K562 (cell line): Measurements from ENCODE around the gene ZNF577.

Experiments used
- BRCA1 ChIP-seq, 2 experiments: fragments of 450-650 bp in 1 of 2; sonication (generic) in 1 of 2; formaldehyde crosslinking in 1 of 2; IDR thresholded peaks; 2 replicates each; pipeline versions ENCODE4 v1.5.0 to v1.6.1; 2017 to 2020; ENCODE audit warnings: mild to moderate bottlenecking in 1 of 2, missing genetic modification reagents in 1 of 2
- ETV1 ChIP-seq: fragments of 450-650 bp; conservative IDR thresholded peaks from 2 replicates; pipeline ENCODE4 v1.6.1; 2016; ENCODE audit warnings: missing genetic modification characterization, control low read depth, low read depth, missing compliant biosample characterization
- KLF1 ChIP-seq: fragments of 450-650 bp; IDR thresholded peaks from 2 replicates; pipeline ENCODE4 v1.6.1; 2016; ENCODE audit warnings: missing genetic modification characterization, missing compliant biosample characterization
- NR1H2 ChIP-seq: sonication (generic); formaldehyde crosslinking; IDR thresholded peaks from 2 replicates; pipeline ENCODE4 v1.4.0; 2020; ENCODE audit warnings: mild to moderate bottlenecking, missing genetic modification reagents
- RBM22 ChIP-seq: fragments of 200-400 bp; formaldehyde crosslinking; IDR thresholded peaks from 2 replicates; pipeline ENCODE4 v1.6.1; 2018; ENCODE audit warnings: low read length, low read depth; ENCODE audit not compliant: poor library complexity, severe bottlenecking
- RCOR1 ChIP-seq, 2 experiments: IDR thresholded peaks; 2 replicates each; pipeline ENCODE4 v1.6.1; 2012; ENCODE audit warnings: low read depth in 2 of 2, low read length in 2 of 2, borderline replicate concordance in 1 of 2, improper control_type of control experiment in 1 of 2
- ZC3H11A ChIP-seq: IDR thresholded peaks from 2 replicates; pipeline ENCODE4 v1.6.1; 2012; ENCODE audit warnings: low read depth, low read length, improper control_type of control experiment
- TF ChIP-seq, protein P1 (sequence below), 3 experiments: IDR thresholded peaks in 2 of 3; conservative IDR thresholded peaks in 1 of 3; 2 replicates each; pipeline ENCODE4 v1.5.1; 2011 to 2012; ENCODE audit warnings: low read length in 3 of 3, mild to moderate bottlenecking in 3 of 3, control low read depth in 2 of 3, improper control_type of control experiment in 1 of 3, inconsistent platforms in 1 of 3, low read depth in 1 of 3, mixed read lengths in 1 of 3, moderate library complexity in 1 of 3; ENCODE audit not compliant: insufficient read depth in 2 of 3
- TF ChIP-seq, protein P2 (sequence below): fragments of 450-650 bp; IDR thresholded peaks from 2 replicates; pipeline ENCODE4 v1.6.1; 2018; ENCODE audit warnings: mild to moderate bottlenecking, low read depth; ENCODE audit not compliant: partially characterized antibody

DNA sequence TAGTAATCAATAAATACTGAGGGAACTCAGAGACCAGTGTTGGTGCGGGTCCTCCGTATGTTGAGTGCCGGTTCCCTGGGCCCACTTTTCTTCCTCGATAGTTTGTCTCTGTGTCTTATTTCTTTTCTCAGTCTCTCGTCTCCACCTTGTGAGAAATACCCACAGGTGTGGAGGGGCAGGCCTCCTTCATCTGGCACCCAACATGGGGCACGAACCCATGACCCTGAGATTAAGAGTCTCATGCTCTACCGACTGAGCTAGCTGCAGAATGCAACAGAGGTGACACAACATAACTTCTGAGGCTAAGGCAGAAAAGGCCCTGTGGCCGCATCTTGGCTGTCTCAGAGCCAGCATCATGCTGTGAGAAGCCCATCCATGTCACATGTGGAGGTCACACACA is 34.2 kb upstream of the ZNF577 start:
- TF ChIP-seq RBM22 (no peak), ETV1 (tag) (no peak), NR1H2 (CRISPR knock-in tag) (no peak), RCOR1 (IDR thresholded peaks at IDR 0.05; ENCODE audit: borderline replicate concordance in 1 of 2, low read depth in 2 of 2, low read length in 2 of 2) (no peak), BRCA1 (IDR thresholded peaks at IDR 0.05) (no peak), BRCA1 (CRISPR knock-in tag; IDR thresholded peaks at IDR 0.05) (no peak), KLF1 (tag) (no peak), ZC3H11A (no peak)
- TF ChIP-seq, protein P1, sequence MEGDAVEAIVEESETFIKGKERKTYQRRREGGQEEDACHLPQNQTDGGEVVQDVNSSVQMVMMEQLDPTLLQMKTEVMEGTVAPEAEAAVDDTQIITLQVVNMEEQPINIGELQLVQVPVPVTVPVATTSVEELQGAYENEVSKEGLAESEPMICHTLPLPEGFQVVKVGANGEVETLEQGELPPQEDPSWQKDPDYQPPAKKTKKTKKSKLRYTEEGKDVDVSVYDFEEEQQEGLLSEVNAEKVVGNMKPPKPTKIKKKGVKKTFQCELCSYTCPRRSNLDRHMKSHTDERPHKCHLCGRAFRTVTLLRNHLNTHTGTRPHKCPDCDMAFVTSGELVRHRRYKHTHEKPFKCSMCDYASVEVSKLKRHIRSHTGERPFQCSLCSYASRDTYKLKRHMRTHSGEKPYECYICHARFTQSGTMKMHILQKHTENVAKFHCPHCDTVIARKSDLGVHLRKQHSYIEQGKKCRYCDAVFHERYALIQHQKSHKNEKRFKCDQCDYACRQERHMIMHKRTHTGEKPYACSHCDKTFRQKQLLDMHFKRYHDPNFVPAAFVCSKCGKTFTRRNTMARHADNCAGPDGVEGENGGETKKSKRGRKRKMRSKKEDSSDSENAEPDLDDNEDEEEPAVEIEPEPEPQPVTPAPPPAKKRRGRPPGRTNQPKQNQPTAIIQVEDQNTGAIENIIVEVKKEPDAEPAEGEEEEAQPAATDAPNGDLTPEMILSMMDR (IDR thresholded peaks at IDR 0.05 in 2 of 3, conservative IDR thresholded peaks at IDR 0.05 in 1 of 3; ENCODE audit: insufficient read depth in 2 of 3, low read depth in 1 of 3, low read length in 3 of 3): no peak
- TF ChIP-seq, protein P2, sequence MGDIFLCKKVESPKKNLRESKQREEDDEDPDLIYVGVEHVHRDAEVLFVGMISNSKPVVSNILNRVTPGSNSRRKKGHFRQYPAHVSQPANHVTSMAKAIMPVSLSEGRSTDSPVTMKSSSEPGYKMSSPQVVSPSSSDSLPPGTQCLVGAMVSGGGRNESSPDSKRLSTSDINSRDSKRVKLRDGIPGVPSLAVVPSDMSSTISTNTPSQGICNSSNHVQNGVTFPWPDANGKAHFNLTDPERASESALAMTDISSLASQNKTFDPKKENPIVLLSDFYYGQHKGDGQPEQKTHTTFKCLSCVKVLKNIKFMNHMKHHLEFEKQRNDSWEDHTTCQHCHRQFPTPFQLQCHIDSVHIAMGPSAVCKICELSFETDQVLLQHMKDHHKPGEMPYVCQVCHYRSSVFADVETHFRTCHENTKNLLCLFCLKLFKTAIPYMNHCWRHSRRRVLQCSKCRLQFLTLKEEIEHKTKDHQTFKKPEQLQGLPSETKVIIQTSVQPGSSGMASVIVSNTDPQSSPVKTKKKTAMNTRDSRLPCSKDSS: peak; percentile 20
